Fibroblast of villous mesenchyme (primary cell): ENCODE data around the gene SNURF. TPM values are rescaled to one million over a fixed set of nuclear protein-coding genes. Genes with fewer than 3 reads are reported as not detected.
"Not testable (repeated sequence)": the region's sequence is repeated elsewhere in the genome, so short reads cannot be mapped to it uniquely, and the experiment has no call there.

ENCODE experiments used
- DNase-seq: peaks from one replicate; pipeline ENCODE4 v3.0.0-alpha.2; 2010; ENCODE audit warnings: low read depth
- H3K4me3 ChIP-seq: 2 replicates; pipeline ENCODE4 v1.5.1; 2011; ENCODE audit warnings: low read depth, mild to moderate bottlenecking, low read length
- CTCF ChIP-seq: IDR thresholded peaks from 2 replicates; pipeline ENCODE4 v1.5.1; 2012; ENCODE audit warnings: low read depth, mild to moderate bottlenecking, low read length; ENCODE audit not compliant: insufficient read depth
- small RNA-seq: library from RNA; depleted of rRNA; stranded (forward); fragments of <200 nt; gene quantifications from one replicate; pipeline ENCODE3, GENCODE V24; 2012
- total RNA-seq: library from RNA; depleted of rRNA; stranded (reverse); fragments of >200 nt; gene quantifications from 2 replicates; pipeline ENCODE4 v1.2.3, GENCODE V29; 2012

The SNURF gene
- total RNA-seq, 1 donor, result 12.1 TPM

- H3K4me3 ChIP-seq, result no peak overlapping the region
- TF ChIP-seq CTCF, result no peak
- no peak for DNase-seq
Observed at GRCh38 chr15:24971052-24971451, 16.3 kb downstream of the SNURF start.

- no peak overlapping the region for H3K4me3 ChIP-seq
- no peak for TF ChIP-seq CTCF
- no peak for DNase-seq
Observed at GRCh38 chr15:24971772-24972171, 17.0 kb downstream of the SNURF start.

- not testable (repeated sequence) for DNase-seq, H3K4me3 ChIP-seq
Observed at GRCh38 chr15:24972707-24973106, 17.9 kb downstream of the SNURF start.

- no peak overlapping the region for H3K4me3 ChIP-seq
- DNase-seq, result no peak
- TF ChIP-seq CTCF, result no peak
Observed at GRCh38 chr15:24976932-24977331, 22.1 kb downstream of the SNURF start.

- no peak for TF ChIP-seq CTCF
- H3K4me3 ChIP-seq, result no peak overlapping the region
- DNase-seq, result no peak
Observed at GRCh38 chr15:24977686-24978085, 22.9 kb downstream of the SNURF start.

GRCh38 chr15:24985224-24985623 is 30.4 kb downstream of the SNURF start:
- H3K4me3 ChIP-seq, result no peak overlapping the region
- TF ChIP-seq CTCF, result no peak
- no peak for DNase-seq

GRCh38 chr15:24986653-24987052 is 31.9 kb downstream of the SNURF start:
- no peak for DNase-seq
- no peak for TF ChIP-seq CTCF

More at GRCh38 chr15:24986653-24987052, 31.9 kb downstream of the SNURF start:
- no peak overlapping the region for H3K4me3 ChIP-seq

Small RNA genes lying within 50 kb of the gene (small RNA-seq; reads per million reads assigned to genes)
- not detected for gene AC090602.1
- not detected for gene AC124312.4
- not detected for gene AC124312.5

Other genes with a start within 250 kb of the SNURF start
- gene SNRPN, start within 50 bp of the SNURF start, total RNA-seq, result 92.1 and 109 TPM in 2 replicates